GM12878 (cell line): ENCODE data around the gene CCL22. TPM values are rescaled to one million over a fixed set of nuclear protein-coding genes. Genes with fewer than 3 reads are reported as not detected.
"Not testable (repeated sequence)": the region's sequence is repeated elsewhere in the genome, so short reads cannot be mapped to it uniquely, and the experiment has no call there.

Source experiments
- ATAC-seq: fragments of 200-7000 bp; cut with Tn5 transposase; 3 replicates; pipeline ENCODE4 v1.9.1; 2020; ENCODE audit warnings: mild to moderate bottlenecking, moderate library complexity
- BruUV-seq: library from RNA; stranded (reverse); fragments of 400-500 nt; replicated peaks from 2 replicates; lab custom pipeline; 2021; lab: Mats Ljungman, UMichigan
- CTCF ChIA-PET: fragments of 300-600 bp; sonication (Branson Sonifier 250); formaldehyde crosslinking; extraction: SDS; loops from one replicate; lab custom pipeline; 2021; ENCODE audit warnings: inconsistent platforms; lab: Yijun Ruan, JAX
- POLR2A ChIA-PET: fragments of 350-600 bp; formaldehyde crosslinking; extraction: SDS; loops from one replicate; lab custom pipeline; 2021; ENCODE audit warnings: inconsistent platforms; lab: Charles Lee
- RAD21 ChIA-PET: fragments of 300-600 bp; sonication (Branson Sonifier 250); formaldehyde crosslinking; loops from one replicate; lab custom pipeline; 2023; ENCODE audit warnings: antibody characterized with exemption; ENCODE audit not compliant: unreplicated experiment; lab: Charles Lee
- SMC1A ChIA-PET: fragments of 300-600 bp; sonication (Branson Sonifier 250); formaldehyde crosslinking; loops from one replicate; lab custom pipeline; 2023; ENCODE audit not compliant: unreplicated experiment, uncharacterized antibody; lab: Charles Lee
- DNase-seq: peaks from one replicate; pipeline ENCODE4 v3.0.0-alpha.2; 2011; ENCODE audit warnings: low read depth, low spot score
- FAIRE-seq: peaks from 3 replicates; lab custom pipeline; 2011; peaks lifted over from hg19 to GRCh38; lab: Jason Lieb, UNC
- H2AFZ ChIP-seq: 2 replicates; pipeline ENCODE4 v1.6.0; 2011; ENCODE audit warnings: low read depth, low read length, control low read depth; ENCODE audit not compliant: control insufficient read depth
- H3K27ac ChIP-seq: 2 replicates; pipeline ENCODE4 v1.5.1; 2011; ENCODE audit warnings: control low read depth; ENCODE audit not compliant: control insufficient read depth, insufficient read depth
- H3K27me3 ChIP-seq, 2 experiments: replicated peaks in 1 of 2; 2 replicates each; pipeline versions ENCODE4 v1.6.0 to v1.6.1; 2011; ENCODE audit warnings: low read length in 1 of 2; ENCODE audit not compliant: control insufficient read depth in 2 of 2, insufficient read depth in 2 of 2
- H3K36me3 ChIP-seq, 2 experiments: 2 replicates each; pipeline ENCODE4 v1.5.1; 2011; ENCODE audit warnings: low read length in 1 of 2; ENCODE audit not compliant: control insufficient read depth in 2 of 2, insufficient read depth in 2 of 2
- H3K4me1 ChIP-seq: 2 replicates; pipeline ENCODE4 v1.6.1; 2011; ENCODE audit warnings: mild to moderate bottlenecking, low read length, moderate library complexity, mixed read lengths; ENCODE audit not compliant: control insufficient read depth, insufficient read depth
- H3K4me2 ChIP-seq: 2 replicates; pipeline ENCODE4 v1.6.0; 2011; ENCODE audit warnings: control low read depth; ENCODE audit not compliant: control insufficient read depth, insufficient read depth
- H3K4me3 ChIP-seq: fragments of 200-600 bp; sonication (generic); 2 replicates; pipeline ENCODE4 v1.5.1; 2016
- H3K79me2 ChIP-seq: 2 replicates; pipeline ENCODE4 v1.6.0; 2011; ENCODE audit warnings: low read length; ENCODE audit not compliant: control insufficient read depth, insufficient read depth
- H3K9ac ChIP-seq: 2 replicates; pipeline ENCODE4 v1.8.0; 2011; ENCODE audit warnings: low read length, control low read depth, mixed read lengths; ENCODE audit not compliant: control insufficient read depth, insufficient read depth
- H3K9me3 ChIP-seq: replicated peaks from 3 replicates; pipeline ENCODE4 v1.5.1; 2011; ENCODE audit warnings: mild to moderate bottlenecking, low read length; ENCODE audit not compliant: control insufficient read depth, insufficient read depth
- H4K20me1 ChIP-seq: 2 replicates; pipeline ENCODE4 v1.6.0; 2011; ENCODE audit not compliant: control insufficient read depth, insufficient read depth
- CEBPB ChIP-seq, 2 experiments: fragments of 150-350 bp in 1 of 2; IDR thresholded peaks; 2 replicates each; pipeline ENCODE4 v1.6.1; 2012 to 2014; ENCODE audit warnings: low read depth in 2 of 2, low read length in 2 of 2, borderline replicate concordance in 1 of 2, inconsistent platforms in 1 of 2
- WGBS: methylation state at CpG from one replicate; pipeline ENCODE4 v1.1.6; 2016; ENCODE audit warnings: low lambda C conversion rate; ENCODE audit not compliant: insufficient replicate concordance, insufficient coverage; ENCODE audit errors: missing lambda C conversion rate; 5-methylcytosine and 5-hydroxymethylcytosine counted together
- in situ Hi-C: fragments of 300-500 bp; cut with MboI; formaldehyde crosslinking; loops from 9 replicates; pipeline ENCODE4 v1.14.3; 2018; ENCODE audit warnings: mixed read lengths
- intact Hi-C: fragments of 100-400 bp; cut with micrococcal nuclease; formaldehyde crosslinking; loops from one replicate; pipeline ENCODE4 v1.14.2; 2022; ENCODE audit not compliant: unreplicated experiment
- polyA plus RNA-seq, 11 experiments: library from polyadenylated mRNA; depleted of rRNA in 4 of 11; unstranded in 6 of 11; stranded (reverse) in 5 of 11; fragments of >200 nt; fragmentation: Nextera tagmentation in 4 of 11; fragmentation: Illumina TruSeq in 1 of 11; extraction: Ambion mirVana in 4 of 11; extraction: Trizol in 1 of 11; gene quantifications; 1 replicate in 1 of 11; 2 replicates in 10 of 11; pipeline versions ENCODE4 v1.2.1 to v1.2.3, GENCODE V29; 2011 to 2016; ENCODE audit warnings: inconsistent platforms in 2 of 11, missing spikeins in 2 of 11, low read depth in 1 of 11
- total RNA-seq, 4 experiments: library from RNA; depleted of rRNA in 3 of 4; stranded (reverse); fragments of >200 nt in 3 of 4; fragmentation: Illumina TruSeq in 1 of 4; extraction: Trizol in 1 of 4; gene quantifications; 2 replicates each; pipeline versions ENCODE4 v1.2.1 to v1.2.3, GENCODE V29; 2013 to 2021
- TF ChIP-seq, protein P1 (sequence below): fragments of 450-650 bp; IDR thresholded peaks from 2 replicates; pipeline ENCODE4 v1.6.1; 2016; ENCODE audit warnings: mild to moderate bottlenecking

Gene CCL22
- total and polyA plus RNA-seq, 10 of the 15 experiments (the other 5 are each of a cell fraction or from before 2014, with no cell fraction given), result 38.0 to 704 (median 349) TPM

DNA sequence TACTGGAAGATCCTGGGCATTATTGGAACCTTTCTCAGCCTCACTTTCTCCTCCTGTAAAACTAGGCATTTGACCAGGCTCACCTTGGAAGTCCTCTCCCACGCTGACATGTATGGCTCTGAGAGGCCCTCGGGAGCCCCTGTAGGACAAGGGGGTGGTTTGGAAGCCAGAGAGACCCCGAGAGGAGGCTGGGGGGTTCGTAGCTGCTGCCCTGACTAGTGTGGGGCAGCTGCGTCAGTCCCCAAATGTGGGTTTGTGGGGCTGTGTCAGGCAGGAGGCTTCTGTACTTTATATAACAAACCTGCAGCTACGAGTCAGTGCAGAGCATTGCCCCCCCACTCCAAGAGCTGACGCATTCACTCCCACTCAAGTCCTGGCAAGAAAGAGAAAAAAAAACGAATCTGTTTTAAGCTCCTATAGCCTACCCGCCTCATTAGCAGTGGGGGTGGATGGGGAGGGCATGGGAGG, 15.5 kb downstream of the CCL22 start (continued):
- no peak for TF ChIP-seq CEBPB (IDR thresholded peaks at IDR 0.05; ENCODE audit: borderline replicate concordance in 1 of 2, low read depth in 2 of 2, low read length in 2 of 2)
- TF ChIP-seq, all 136 proteins: peak for 4

DNA sequence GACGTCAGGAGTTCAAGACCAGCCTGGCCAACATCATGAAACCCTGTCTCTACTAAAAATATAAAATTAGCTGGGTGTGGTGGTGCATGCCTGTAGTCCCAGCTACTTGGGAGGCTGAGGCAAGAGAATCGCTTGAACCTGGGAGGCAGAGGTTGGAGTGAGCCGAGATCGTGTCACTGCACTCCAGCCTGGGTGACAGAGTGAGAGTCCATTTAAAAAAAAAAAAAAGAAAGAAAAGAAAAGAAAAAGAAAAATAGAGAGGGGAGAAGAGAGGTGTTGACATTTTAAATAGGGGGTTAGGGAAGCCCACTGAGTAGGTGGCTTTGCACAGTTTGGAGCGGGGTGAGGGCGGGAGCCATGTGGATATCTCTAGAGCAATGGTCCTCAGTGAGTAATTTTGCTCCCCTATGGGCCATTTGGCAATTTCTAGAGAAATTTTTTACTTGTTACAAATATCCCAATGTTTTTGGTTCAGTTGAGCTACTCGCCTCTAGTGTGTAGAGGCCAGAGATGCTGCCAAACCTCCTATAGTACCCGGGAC, 16.4 kb downstream of the CCL22 start:
- H2AFZ ChIP-seq, H3K27me3 ChIP-seq, H3K36me3 ChIP-seq, H3K79me2 ChIP-seq, H4K20me1 ChIP-seq, H3K4me3 ChIP-seq, H3K9me3 ChIP-seq, DNase-seq, intact Hi-C loops, H3K4me2 ChIP-seq, in situ Hi-C loops, H3K27ac ChIP-seq, ATAC-seq, BruUV-seq, FAIRE-seq, H3K9ac ChIP-seq: not testable (repeated sequence)
- ChIA-PET RAD21 (interaction anchor here (1.4 to 5.3 kb wide), 11 partner anchors 8 to 75 kb away, joined by 3 to 41 read pairs (median 8); no protein-coding TSS in a partner anchor), SMC1A (interaction anchor here (0.6 to 7.0 kb wide), 12 partner anchors 11 to 148 kb away, joined by 3 to 55 read pairs (median 8); partner anchors contain the start of genes CCL17 and CCL22), CTCF (interaction anchor here (1.2 to 4.1 kb wide), 3 partner anchors 16 to 43 kb away, joined by 3 to 30 read pairs (median 11); no protein-coding TSS in a partner anchor), POLR2A (interaction anchor here (0.6 to 4.7 kb wide), 6 partner anchors 10 to 166 kb away, joined by 3 to 28 read pairs (median 4); no protein-coding TSS in a partner anchor)
- TF ChIP-seq, protein P1, sequence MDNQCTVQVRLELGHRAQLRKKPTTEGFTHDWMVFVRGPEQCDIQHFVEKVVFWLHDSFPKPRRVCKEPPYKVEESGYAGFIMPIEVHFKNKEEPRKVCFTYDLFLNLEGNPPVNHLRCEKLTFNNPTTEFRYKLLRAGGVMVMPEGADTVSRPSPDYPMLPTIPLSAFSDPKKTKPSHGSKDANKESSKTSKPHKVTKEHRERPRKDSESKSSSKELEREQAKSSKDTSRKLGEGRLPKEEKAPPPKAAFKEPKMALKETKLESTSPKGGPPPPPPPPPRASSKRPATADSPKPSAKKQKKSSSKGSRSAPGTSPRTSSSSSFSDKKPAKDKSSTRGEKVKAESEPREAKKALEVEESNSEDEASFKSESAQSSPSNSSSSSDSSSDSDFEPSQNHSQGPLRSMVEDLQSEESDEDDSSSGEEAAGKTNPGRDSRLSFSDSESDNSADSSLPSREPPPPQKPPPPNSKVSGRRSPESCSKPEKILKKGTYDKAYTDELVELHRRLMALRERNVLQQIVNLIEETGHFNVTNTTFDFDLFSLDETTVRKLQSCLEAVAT, result peak; percentile 61; the same call in 1 of the 2 replicates
- peaks cover 33% of the 10 kb centered on the region for H3K4me1 ChIP-seq
- WGBS, result 69% methylated on average over 8 of the region's 8 CpGs
